ENCODE measurements around the gene COL1A2.

Gene COL1A2

DNA sequence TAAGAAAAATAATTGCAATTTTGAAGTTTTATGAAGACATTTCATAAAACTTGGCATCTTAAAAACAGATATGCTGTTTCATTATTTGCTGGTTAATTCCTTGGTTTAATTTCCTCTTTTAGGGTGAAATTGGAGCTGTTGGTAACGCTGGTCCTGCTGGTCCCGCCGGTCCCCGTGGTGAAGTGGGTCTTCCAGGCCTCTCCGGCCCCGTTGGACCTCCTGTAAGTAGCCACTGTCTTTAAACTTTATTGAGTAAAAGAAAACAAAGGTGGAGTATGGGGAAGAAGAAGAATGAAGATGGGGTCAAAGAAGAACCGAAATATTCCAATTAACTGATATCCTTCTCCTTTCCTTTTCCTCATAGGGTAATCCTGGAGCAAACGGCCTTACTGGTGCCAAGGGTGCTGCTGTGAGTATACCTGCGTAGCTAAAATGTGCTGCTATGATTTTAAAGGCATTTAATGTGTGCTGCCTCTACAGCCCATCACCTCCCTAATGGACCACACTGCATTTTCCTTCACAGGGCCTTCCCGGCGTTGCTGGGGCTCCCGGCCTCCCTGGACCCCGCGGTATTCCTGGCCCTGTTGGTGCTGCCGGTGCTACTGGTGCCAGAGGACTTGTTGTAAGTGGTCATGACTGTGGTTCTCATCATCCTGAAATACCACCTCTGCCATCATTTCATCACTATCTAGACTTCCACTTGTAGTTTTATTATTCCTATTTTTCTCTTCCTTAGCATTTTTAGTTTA lies 14.7 kb downstream of the COL1A2 start:
- no peak for DNase-seq (ENCODE audit: low spot score)
- H3K27ac ChIP-seq: no peak overlapping the region
- TF ChIP-seq CTCF (conservative IDR thresholded peaks at IDR 0.05; ENCODE audit: low read depth): no peak
- ChIA-PET POLR2A (ENCODE audit: low non-redundant PET) (no interaction called here), CTCF (interaction anchor here (0.5 kb wide), 1 partner anchor 651 kb away, joined by 3 read pairs; no protein-coding TSS in a partner anchor)

DNA sequence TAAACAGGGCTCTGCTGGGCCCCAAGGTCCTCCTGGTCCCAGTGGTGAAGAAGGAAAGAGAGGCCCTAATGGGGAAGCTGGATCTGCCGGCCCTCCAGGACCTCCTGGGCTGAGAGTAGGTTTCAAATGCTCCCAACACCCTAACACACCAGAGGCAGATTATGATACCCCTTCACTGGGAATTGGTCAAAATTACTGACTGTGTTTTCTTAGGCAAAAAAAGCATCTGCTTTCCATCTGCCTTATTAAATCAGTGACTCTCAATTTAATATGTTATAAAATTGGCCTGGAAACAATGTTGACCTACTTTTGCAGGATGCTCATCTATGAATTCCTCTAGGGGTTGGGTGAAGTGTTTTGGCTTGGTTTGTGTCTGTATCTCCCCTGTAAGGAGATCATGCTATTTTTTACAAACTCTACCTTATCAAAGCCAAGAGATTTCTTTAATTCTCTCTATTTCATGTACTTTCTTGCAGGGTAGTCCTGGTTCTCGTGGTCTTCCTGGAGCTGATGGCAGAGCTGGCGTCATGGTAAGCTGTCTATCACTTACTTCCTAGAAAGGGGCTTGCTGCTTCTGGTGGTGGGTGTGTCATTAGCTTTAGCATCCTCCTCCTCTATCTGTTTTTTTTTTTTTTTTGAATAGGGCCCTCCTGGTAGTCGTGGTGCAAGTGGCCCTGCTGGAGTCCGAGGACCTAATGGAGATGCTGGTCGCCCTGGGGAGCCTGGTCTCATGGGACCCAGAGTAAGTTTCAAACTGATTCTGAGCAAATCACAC lies 15.9 kb downstream of the COL1A2 start:
- no peak for TF ChIP-seq CTCF (conservative IDR thresholded peaks at IDR 0.05; ENCODE audit: low read depth)
- H3K27ac ChIP-seq: no peak overlapping the region
- no peak for DNase-seq (ENCODE audit: low spot score)
- ChIA-PET CTCF (no interaction called here), POLR2A (ENCODE audit: low non-redundant PET) (no interaction called here)

DNA sequence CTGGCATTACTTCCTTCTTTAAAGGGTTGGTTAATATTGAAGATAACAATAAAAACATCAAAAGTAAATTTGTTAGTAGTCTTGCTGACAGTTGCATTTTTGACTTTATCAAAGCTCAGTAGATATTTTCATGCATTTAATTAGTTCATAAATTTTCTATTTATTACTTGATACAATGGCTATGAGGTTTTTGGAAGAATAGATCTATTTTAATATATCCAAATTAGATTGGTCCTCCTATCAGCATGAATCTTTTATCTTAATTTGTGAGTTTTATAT lies 16.4 kb downstream of the COL1A2 start:
- no peak overlapping the region for H3K27ac ChIP-seq
- no peak for DNase-seq (ENCODE audit: low spot score)
- TF ChIP-seq CTCF (conservative IDR thresholded peaks at IDR 0.05; ENCODE audit: low read depth): no peak
- CTCF ChIA-PET: no interaction called here
- POLR2A ChIA-PET (ENCODE audit: low non-redundant PET): no interaction called here

DNA sequence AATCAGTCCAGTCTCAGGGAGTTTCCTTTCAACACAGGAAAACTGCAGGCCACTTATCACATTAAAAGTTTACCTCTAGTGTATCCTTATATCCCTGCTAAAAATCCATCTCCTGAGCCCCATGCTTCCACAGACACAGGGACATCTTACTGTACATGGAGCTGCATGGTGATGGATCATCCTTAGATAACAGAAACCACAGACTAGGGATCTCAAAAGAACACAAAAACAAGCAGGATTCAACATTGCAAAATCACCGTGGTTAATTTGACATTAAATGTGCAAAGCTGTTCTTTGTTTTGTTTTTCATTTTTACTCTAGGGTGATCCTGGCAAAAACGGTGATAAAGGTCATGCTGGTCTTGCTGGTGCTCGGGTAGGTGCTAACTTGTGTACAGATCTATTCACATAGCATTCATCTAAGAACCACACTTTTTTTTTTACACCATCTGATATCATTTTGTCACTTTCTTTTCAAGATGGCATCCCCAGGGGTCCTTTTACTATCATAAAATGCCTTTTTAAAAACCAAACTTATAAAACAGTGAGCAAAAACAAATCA lies 18.1 kb downstream of the COL1A2 start:
- ChIA-PET POLR2A (ENCODE audit: low non-redundant PET) (no interaction called here), CTCF (no interaction called here)
- no peak for TF ChIP-seq CTCF (conservative IDR thresholded peaks at IDR 0.05; ENCODE audit: low read depth)
- no peak overlapping the region for H3K27ac ChIP-seq
- no peak for DNase-seq (ENCODE audit: low spot score)

DNA sequence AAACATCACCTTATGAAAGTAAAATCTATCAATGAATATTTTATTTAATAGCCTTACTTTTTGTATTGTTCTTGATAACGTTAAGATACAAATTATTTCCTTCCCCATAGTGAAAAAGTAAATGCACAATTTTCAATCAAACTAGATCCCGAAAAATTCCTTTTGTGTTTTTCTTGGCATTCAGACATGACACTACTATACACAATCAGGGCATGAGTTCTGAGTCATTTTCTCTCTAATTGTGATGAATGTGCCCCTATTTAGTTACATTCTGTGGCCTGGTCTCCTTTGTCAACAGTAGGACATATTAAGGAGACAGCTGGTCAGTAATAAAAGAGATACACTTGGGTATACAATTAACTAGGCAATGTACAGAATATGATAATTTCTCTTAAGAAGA lies 19.8 kb downstream of the COL1A2 start:
- TF ChIP-seq CTCF (conservative IDR thresholded peaks at IDR 0.05; ENCODE audit: low read depth): no peak
- no peak overlapping the region for H3K27ac ChIP-seq
- DNase-seq (ENCODE audit: low spot score): no peak
- POLR2A ChIA-PET (ENCODE audit: low non-redundant PET): no interaction called here
- CTCF ChIA-PET: interaction anchor here (1.3 kb wide), 1 partner anchor 125 kb away, joined by 3 read pairs; no protein-coding TSS in a partner anchor

- no peak for TF ChIP-seq CTCF (conservative IDR thresholded peaks at IDR 0.05; ENCODE audit: low read depth)
- no peak for DNase-seq (ENCODE audit: low spot score)
- no peak overlapping the region for H3K27ac ChIP-seq
- POLR2A ChIA-PET (ENCODE audit: low non-redundant PET): no interaction called here
- CTCF ChIA-PET: no interaction called here
Observed at GRCh38 chr7:94414980-94415379, 20.3 kb downstream of the COL1A2 start.
